Measurements from ENCODE around the gene FGFBP1.

Gene FGFBP1

DNA sequence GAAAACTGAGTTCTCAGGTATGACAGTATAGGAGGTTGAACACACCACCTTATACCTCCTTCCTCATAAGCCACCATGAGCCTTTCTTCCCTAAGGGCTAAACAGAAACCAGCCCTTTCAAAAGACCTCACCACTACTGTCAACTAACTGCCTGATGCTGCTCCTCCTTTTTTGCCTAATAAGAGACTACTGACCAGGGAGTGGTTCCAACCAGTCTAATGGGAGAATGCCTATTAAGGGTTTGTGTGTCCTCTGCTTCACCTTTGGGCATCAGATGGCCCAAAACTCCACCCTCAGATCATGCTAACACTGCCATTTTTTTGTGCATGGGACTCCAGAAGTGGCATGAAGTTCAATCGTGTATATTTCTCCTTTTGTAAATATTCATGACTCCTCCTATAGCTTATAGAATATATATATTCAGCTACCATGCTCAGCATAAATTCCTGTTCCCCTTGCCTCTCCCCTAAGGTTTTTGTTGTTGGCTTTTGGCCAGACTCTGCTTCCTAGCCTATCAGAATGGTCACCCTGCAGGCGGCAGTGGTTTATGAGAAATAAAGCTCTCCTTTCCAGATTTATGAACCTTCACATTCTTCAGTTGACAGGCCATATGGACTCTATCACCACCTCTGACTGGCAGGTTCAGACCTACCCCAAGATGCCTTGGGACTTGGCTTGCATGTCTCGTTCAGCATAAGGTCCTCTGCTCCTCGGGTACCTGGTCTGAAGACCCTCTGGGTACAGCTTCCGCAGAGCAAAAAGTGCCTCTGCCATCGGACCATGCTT lies 28.2 kb downstream of the FGFBP1 start:
- no peak for DNase-seq

DNA sequence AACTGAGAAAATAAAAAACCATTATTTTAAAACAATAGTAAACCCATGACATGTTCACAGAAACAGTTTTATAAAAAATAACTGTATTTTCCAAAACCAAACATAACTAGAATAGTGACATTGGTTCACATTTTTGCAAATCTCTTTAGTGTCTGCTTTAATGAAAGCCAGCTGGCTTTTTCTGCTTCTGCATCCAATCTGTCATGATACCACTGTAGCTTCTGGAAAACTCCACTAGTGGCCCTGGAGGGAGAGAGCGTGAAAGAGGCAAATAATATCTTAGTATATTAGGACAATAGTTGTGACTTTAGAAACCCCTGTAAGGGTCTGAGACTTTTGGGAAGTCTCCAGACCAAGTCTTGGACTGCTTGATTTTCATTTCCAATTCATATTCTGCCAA lies 31.1 kb downstream of the FGFBP1 start:
- no peak for DNase-seq

GRCh38 chr4:15906020-15906443 lies 32.5 kb downstream of the FGFBP1 start:
- DNase-seq: peak; percentile 5

- DNase-seq: peak; percentile 85
Observed at GRCh38 chr4:15902746-15903145, 35.8 kb downstream of the FGFBP1 start.

- peak; percentile 55 for DNase-seq
Observed at GRCh38 chr4:15901998-15902397, 36.5 kb downstream of the FGFBP1 start.

GRCh38 chr4:15901007-15901406 lies 37.5 kb downstream of the FGFBP1 start:
- peak; percentile 48 for DNase-seq

DNA sequence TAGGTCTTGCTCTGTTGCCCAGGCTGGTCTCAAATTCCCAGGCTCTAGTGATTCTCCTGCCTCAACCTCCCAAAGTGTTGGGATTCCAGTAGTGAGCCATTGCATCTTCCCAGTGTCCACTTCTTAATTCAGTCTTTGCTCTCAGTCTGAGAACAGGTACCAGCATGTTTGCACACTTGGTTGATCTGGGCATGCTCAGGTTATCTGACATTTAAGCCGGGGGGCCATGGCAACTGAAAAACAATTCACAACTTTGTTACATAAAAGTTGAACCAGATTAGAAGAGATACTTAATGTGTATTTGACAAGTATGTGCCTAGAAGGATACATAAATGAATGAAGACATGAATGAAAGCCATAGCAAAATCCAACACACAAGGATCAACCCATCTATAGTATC lies 39.0 kb downstream of the FGFBP1 start:
- no peak for DNase-seq

- no peak for DNase-seq
Observed at GRCh38 chr4:15898902-15899301, 39.6 kb downstream of the FGFBP1 start.

GRCh38 chr4:15897577-15897976 lies 41.0 kb downstream of the FGFBP1 start:
- DNase-seq: no peak

GRCh38 chr4:15894921-15895916 lies 43.3 kb downstream of the FGFBP1 start:
- DNase-seq: peak; percentile 26

DNA sequence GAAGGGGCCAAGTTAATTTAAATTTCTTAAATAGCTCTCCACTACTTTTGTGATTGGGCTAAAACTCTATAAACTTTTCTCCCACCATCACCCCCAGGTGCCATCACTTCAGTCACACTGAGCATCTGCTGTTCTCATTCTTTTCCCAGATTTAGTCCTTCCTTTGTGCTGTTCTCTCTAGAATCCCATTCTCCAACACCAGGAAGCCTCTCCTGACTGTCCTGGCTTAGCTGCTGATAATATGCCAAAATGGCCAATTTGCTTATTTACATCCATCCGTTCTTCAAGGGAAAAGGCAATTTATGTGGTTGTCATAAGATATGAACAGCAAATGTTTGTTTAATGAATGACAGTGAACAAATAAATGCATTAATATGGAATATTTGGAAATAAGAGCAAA lies 44.1 kb downstream of the FGFBP1 start:
- DNase-seq: no peak

- DNase-seq: no peak
Observed at GRCh38 chr4:15893962-15894361, 44.6 kb downstream of the FGFBP1 start.

DNA sequence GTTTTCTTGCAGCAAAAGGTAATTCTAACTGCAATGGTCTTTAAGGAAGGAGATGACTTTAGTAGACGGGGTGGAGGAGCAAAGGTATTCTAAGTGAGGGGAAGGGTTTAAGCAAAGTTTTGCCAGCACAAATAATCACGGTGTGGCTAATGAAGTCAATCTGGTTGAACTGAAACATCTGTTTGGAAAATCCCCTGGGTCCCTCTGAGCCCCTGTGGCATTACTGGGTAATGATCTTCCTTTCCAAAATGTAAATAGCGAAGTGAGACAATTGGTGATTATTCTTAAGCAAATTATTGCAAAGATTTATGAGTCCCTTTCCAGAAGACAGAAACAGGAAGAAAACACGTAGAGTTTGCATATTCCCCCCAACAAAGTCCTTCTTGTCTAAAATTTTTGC lies 47.2 kb downstream of the FGFBP1 start:
- no peak for DNase-seq

DNA sequence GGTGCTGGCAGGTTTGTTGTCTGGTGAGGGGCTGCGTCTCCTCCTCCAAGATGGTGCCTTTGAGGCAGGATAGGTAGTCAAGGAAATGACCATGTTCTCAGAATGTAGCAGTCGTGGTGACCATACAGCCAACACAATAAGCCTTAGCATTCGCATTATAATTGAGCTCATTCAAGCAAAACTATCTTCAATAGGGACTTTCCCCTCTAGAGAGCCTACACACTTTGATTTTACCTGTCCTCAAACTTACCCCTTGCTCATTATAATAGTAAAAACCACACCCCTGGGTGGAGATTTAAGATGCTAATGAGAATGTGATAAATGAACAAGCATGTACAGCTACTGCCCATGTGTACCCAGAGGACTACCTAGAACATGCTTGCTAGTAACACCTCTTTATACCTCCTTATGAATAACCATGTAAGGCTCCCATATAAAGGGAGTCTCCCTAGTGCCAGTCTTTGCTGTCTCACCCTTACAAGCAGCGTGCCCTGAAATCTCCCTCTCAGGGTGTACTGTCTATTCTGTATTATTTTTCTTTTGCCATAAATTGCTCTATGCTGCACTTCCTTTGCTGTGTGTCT lies 48.2 kb downstream of the FGFBP1 start:
- DNase-seq: no peak

DNA sequence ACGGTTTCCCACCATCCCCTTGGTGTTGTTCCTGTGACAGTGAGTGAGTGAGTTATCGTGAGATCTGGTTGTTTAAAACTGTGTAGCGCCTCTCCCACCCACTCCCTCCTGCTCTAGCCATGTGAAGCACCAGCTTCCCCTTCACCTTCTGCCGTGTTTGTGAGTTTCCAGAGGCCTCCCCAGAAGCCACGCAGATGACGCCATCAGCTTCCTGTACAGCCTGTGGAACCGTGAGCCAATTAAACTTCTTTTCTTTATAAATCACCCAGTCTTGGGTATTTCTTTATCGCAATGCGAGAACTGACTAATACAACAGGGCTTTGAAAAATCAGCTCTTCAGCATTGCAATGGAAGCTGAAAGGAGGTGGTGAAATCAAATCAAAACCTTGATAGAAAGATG lies 50.0 kb downstream of the FGFBP1 start:
- peak; percentile 14 for DNase-seq
